NCI-H2107 treated with DMSO at 0.1 percent for 48 hours (cell line): ENCODE measurements around the gene PPP1R9A.

Experiments used
- DNase-seq: peaks from one replicate; lab custom pipeline; 2025; ENCODE audit not compliant: unreplicated experiment; lab: John Stamatoyannopoulos, UW

The PPP1R9A gene

GRCh38 chr7:95311389-95311788, 404.0 kb downstream of the PPP1R9A start:
- DNase-seq, result no peak

GRCh38 chr7:95312561-95312960, 405.2 kb downstream of the PPP1R9A start:
- DNase-seq, result no peak

GRCh38 chr7:95316588-95316987, 409.2 kb downstream of the PPP1R9A start:
- DNase-seq, result no peak

- DNase-seq, result peak; percentile 18
These were observed 410.2 kb downstream of the PPP1R9A start for GRCh38 chr7:95317546-95317945.

GRCh38 chr7:95317966-95318365, 410.6 kb downstream of the PPP1R9A start:
- DNase-seq, result no peak

- DNase-seq, result no peak
These were observed 411.2 kb downstream of the PPP1R9A start for GRCh38 chr7:95318501-95319100.

- DNase-seq, result no peak
These were observed 412.2 kb downstream of the PPP1R9A start for GRCh38 chr7:95319570-95319969.

GRCh38 chr7:95320651-95321050, 413.3 kb downstream of the PPP1R9A start:
- no peak for DNase-seq

- no peak for DNase-seq
These were observed 414.3 kb downstream of the PPP1R9A start for GRCh38 chr7:95321720-95322119.

GRCh38 chr7:95322396-95322795, 415.0 kb downstream of the PPP1R9A start:
- DNase-seq, result no peak

- no peak for DNase-seq
These were observed 415.5 kb downstream of the PPP1R9A start for GRCh38 chr7:95322854-95323253.

GRCh38 chr7:95323410-95324129, 416.2 kb downstream of the PPP1R9A start:
- no peak for DNase-seq

- peak; percentile 14 for DNase-seq
These were observed 417.0 kb downstream of the PPP1R9A start, which contains the start of gene PON1 for GRCh38 chr7:95324431-95324830. Gene PON1, minus strand, starts transcription at chr7:95324532. Its CDS starts 57 bp downstream, at chr7:95324475.

GRCh38 chr7:95327356-95327755, 420.0 kb downstream of the PPP1R9A start:
- no peak for DNase-seq

- DNase-seq, result no peak
These were observed 423.0 kb downstream of the PPP1R9A start for GRCh38 chr7:95330204-95330960.

GRCh38 chr7:95330961-95331337, 423.6 kb downstream of the PPP1R9A start:
- DNase-seq, result no peak

- no peak for DNase-seq
These were observed 427.1 kb downstream of the PPP1R9A start for GRCh38 chr7:95334447-95334846.

GRCh38 chr7:95335093-95335492, 427.7 kb downstream of the PPP1R9A start:
- DNase-seq, result no peak

GRCh38 chr7:95338832-95339231, 431.4 kb downstream of the PPP1R9A start:
- DNase-seq, result no peak

- DNase-seq, result no peak
These were observed 433.1 kb downstream of the PPP1R9A start for GRCh38 chr7:95340491-95340890.

GRCh38 chr7:95342029-95342428, 434.6 kb downstream of the PPP1R9A start:
- DNase-seq, result no peak
